TTC549 (cell line): ENCODE data around the gene VAMP4.

Source experiments
- FAIRE-seq: peaks from 2 replicates; lab custom pipeline; 2012; peaks lifted over from hg19 to GRCh38; lab: Jason Lieb, UNC

The VAMP4 gene

GRCh38 chr1:171741872-171742576 lies at the start of gene VAMP4:
TSS of gene VAMP4 (minus strand) at chr1:171742065. CDS start at chr1:171738414, 3,651 bp downstream.
- FAIRE-seq: no peak

GRCh38 chr1:171790318-171790717 lies 48.5 kb upstream of the VAMP4 start:
- FAIRE-seq: no peak

- no peak for FAIRE-seq
Observed at GRCh38 chr1:171788696-171789095, 46.8 kb upstream of the VAMP4 start.

GRCh38 chr1:171787686-171788480 lies 46.0 kb upstream of the VAMP4 start:
- FAIRE-seq: no peak

- FAIRE-seq: no peak
Observed at GRCh38 chr1:171786534-171786933, 44.7 kb upstream of the VAMP4 start.

- FAIRE-seq: no peak
Observed at GRCh38 chr1:171785766-171786165, 43.9 kb upstream of the VAMP4 start.

- FAIRE-seq: no peak
Observed at GRCh38 chr1:171784784-171785183, 42.9 kb upstream of the VAMP4 start.

GRCh38 chr1:171783816-171784530 lies 42.1 kb upstream of the VAMP4 start:
- FAIRE-seq: no peak

GRCh38 chr1:171781176-171781875 lies 39.5 kb upstream of the VAMP4 start, which contains the start of gene METTL13:
TSS of gene METTL13 (plus strand) at chr1:171781660. CDS start at chr1:171781968, 308 bp downstream.
- FAIRE-seq: peak; percentile 99

- FAIRE-seq: no peak
Observed at GRCh38 chr1:171780583-171781175, 38.8 kb upstream of the VAMP4 start.

GRCh38 chr1:171772312-171772711 lies 30.4 kb upstream of the VAMP4 start:
- peak; percentile 51 for FAIRE-seq

- FAIRE-seq: peak; percentile 68
Observed at GRCh38 chr1:171769754-171770153, 27.9 kb upstream of the VAMP4 start.

- no peak for FAIRE-seq
Observed at GRCh38 chr1:171769171-171769570, 27.3 kb upstream of the VAMP4 start.

- FAIRE-seq: no peak
Observed at GRCh38 chr1:171763764-171764163, 21.9 kb upstream of the VAMP4 start.

- no peak for FAIRE-seq
Observed at GRCh38 chr1:171762143-171762563, 20.3 kb upstream of the VAMP4 start.

GRCh38 chr1:171758011-171758410 lies 16.1 kb upstream of the VAMP4 start:
- no peak for FAIRE-seq

- FAIRE-seq: no peak
Observed at GRCh38 chr1:171756856-171757255, 15.0 kb upstream of the VAMP4 start.

- no peak for FAIRE-seq
Observed at GRCh38 chr1:171754971-171755370, 13.1 kb upstream of the VAMP4 start.

GRCh38 chr1:171754353-171754705 lies 12.5 kb upstream of the VAMP4 start:
- FAIRE-seq: no peak

GRCh38 chr1:171753685-171754352 lies 12.0 kb upstream of the VAMP4 start:
- FAIRE-seq: no peak

GRCh38 chr1:171753182-171753581 lies 11.3 kb upstream of the VAMP4 start:
- FAIRE-seq: peak; percentile 91
